HL-60 (cell line): ENCODE measurements around the gene PSMD14.
"Not testable (repeated sequence)": the region's sequence is repeated elsewhere in the genome, so short reads cannot be mapped to it uniquely, and the experiment has no call there.

Experiments
- DNase-seq, 2 experiments: peaks; one replicate each; pipeline ENCODE4 v3.0.0-alpha.2; 2010 to 2020; ENCODE audit warnings: low read depth in 1 of 2, low spot score in 1 of 2
- H3K27ac ChIP-seq: fragments of 250-450 bp; sonication (Bioruptor Pico); replicated peaks from 2 replicates; pipeline ENCODE4 v1.5.1; 2020; ENCODE audit warnings: mild to moderate bottlenecking, moderate library complexity
- H3K27me3 ChIP-seq: fragments of 250-450 bp; sonication (Bioruptor Pico); 2 replicates; pipeline ENCODE4 v1.5.1; 2021; ENCODE audit warnings: mild to moderate bottlenecking, moderate library complexity; ENCODE audit not compliant: insufficient read depth, poor library complexity, severe bottlenecking
- H3K4me3 ChIP-seq: replicated peaks from 2 replicates; pipeline ENCODE4 v1.5.1; 2011; ENCODE audit warnings: mild to moderate bottlenecking, control low read depth, low read length; ENCODE audit not compliant: insufficient read depth
- CTCF ChIP-seq: IDR thresholded peaks from one replicate; pipeline ENCODE4 v1.5.1; 2011; ENCODE audit warnings: low read length, control low read depth, inconsistent platforms; ENCODE audit not compliant: insufficient read depth
- GABPA ChIP-seq: IDR thresholded peaks from 2 replicates; pipeline ENCODE4 v1.6.1; 2012; ENCODE audit warnings: low read depth
- POLR2AphosphoS5 ChIP-seq: IDR thresholded peaks from 2 replicates; pipeline ENCODE4 v1.6.1; 2012; ENCODE audit warnings: low read depth
- SPI1 ChIP-seq: IDR thresholded peaks from 2 replicates; pipeline ENCODE4 v1.6.1; 2012; ENCODE audit warnings: low read depth, mild to moderate bottlenecking, borderline replicate concordance
- TF ChIP-seq, protein P1 (sequence below): IDR thresholded peaks from 2 replicates; pipeline ENCODE4 v1.6.1; 2012; ENCODE audit warnings: low read depth; ENCODE audit not compliant: insufficient replicate concordance

The PSMD14 gene

GRCh38 chr2:161335626-161336025, 27.4 kb downstream of the PSMD14 start:
- no peak for TF ChIP-seq SPI1
- TF ChIP-seq, protein P1, sequence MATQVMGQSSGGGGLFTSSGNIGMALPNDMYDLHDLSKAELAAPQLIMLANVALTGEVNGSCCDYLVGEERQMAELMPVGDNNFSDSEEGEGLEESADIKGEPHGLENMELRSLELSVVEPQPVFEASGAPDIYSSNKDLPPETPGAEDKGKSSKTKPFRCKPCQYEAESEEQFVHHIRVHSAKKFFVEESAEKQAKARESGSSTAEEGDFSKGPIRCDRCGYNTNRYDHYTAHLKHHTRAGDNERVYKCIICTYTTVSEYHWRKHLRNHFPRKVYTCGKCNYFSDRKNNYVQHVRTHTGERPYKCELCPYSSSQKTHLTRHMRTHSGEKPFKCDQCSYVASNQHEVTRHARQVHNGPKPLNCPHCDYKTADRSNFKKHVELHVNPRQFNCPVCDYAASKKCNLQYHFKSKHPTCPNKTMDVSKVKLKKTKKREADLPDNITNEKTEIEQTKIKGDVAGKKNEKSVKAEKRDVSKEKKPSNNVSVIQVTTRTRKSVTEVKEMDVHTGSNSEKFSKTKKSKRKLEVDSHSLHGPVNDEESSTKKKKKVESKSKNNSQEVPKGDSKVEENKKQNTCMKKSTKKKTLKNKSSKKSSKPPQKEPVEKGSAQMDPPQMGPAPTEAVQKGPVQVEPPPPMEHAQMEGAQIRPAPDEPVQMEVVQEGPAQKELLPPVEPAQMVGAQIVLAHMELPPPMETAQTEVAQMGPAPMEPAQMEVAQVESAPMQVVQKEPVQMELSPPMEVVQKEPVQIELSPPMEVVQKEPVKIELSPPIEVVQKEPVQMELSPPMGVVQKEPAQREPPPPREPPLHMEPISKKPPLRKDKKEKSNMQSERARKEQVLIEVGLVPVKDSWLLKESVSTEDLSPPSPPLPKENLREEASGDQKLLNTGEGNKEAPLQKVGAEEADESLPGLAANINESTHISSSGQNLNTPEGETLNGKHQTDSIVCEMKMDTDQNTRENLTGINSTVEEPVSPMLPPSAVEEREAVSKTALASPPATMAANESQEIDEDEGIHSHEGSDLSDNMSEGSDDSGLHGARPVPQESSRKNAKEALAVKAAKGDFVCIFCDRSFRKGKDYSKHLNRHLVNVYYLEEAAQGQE = no peak
- TF ChIP-seq POLR2AphosphoS5 = no peak
- no peak for TF ChIP-seq GABPA
- TF ChIP-seq CTCF = no peak
- Histone ChIP-seq H3K27me3 (no peaks in the 10 kb centered on the region), H3K27ac (no peak overlapping the region), H3K4me3 (no peak overlapping the region)
- no peak for DNase-seq

- Histone ChIP-seq H3K27ac (no peak overlapping the region), H3K27me3 (no peaks in the 10 kb centered on the region), H3K4me3 (no peak overlapping the region)
- TF ChIP-seq POLR2AphosphoS5 (no peak), CTCF (no peak), GABPA (no peak), SPI1 (no peak)
- TF ChIP-seq, protein P1 = no peak
- DNase-seq = no peak
Measured at GRCh38 chr2:161337247-161337646, 29.0 kb downstream of the PSMD14 start.

GRCh38 chr2:161339532-161339931, 31.3 kb downstream of the PSMD14 start:
- H3K27ac ChIP-seq, DNase-seq, H3K27me3 ChIP-seq, H3K4me3 ChIP-seq: not testable (repeated sequence)

DNA sequence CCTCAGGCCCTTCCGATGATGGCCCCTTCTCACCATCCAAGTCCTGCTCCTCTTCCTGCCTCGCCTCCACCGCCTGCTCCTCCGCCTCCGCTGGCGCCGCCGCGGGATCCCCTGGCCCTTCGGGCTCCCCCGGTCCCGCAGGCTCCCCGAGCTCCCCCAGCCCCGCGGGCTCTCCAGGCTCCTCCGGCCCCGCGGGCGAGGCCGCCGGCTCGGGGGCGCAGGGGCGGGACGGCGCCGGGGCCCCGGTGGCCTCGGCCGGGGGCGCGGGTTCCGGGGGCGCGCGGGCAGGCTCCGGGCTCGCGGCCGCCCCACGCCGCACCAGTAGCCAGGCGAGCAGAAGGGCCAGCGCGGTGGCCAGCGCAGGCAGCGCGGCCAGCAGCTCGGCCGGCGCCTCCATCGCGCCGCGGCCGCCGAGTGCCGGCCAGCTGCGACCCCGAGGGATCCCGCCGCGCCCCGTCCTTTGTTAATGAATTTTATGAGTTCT, 32.7 kb downstream of the PSMD14 start:
- not testable (repeated sequence) for H3K27ac ChIP-seq, DNase-seq, H3K27me3 ChIP-seq

GRCh38 chr2:161343235-161343634, 35.0 kb downstream of the PSMD14 start:
- TF ChIP-seq POLR2AphosphoS5 (no peak), SPI1 (no peak), CTCF (no peak), GABPA (no peak)
- TF ChIP-seq, protein P1 = no peak
- Histone ChIP-seq H3K27ac (no peak overlapping the region), H3K4me3 (no peak overlapping the region), H3K27me3 (no peaks in the 10 kb centered on the region)
- DNase-seq = no peak

More for the DNA sequence above, 32.7 kb downstream of the PSMD14 start:
- not testable (repeated sequence) for H3K4me3 ChIP-seq
